Measurements from ENCODE around the gene PAQR4.
A peak's percentile ranks its signal among the peaks of the same experiment; 100 is the strongest.

The PAQR4 gene

GRCh38 chr16:3003582-3004270 lies 34.6 kb downstream of the PAQR4 start:
- ATAC-seq: peak; percentile 99
- TF ChIP-seq GLIS3 (CRISPR knock-in tag; IDR thresholded peaks at IDR 0.05) (no peak), ESRRG (CRISPR knock-in tag; IDR thresholded peaks at IDR 0.05) (no peak), CSRNP3 (CRISPR knock-in tag; IDR thresholded peaks at IDR 0.05) (no peak), PPARA (CRISPR knock-in tag; IDR thresholded peaks at IDR 0.05; ENCODE audit: borderline replicate concordance) (no peak), ZNF70 (CRISPR knock-in tag; IDR thresholded peaks at IDR 0.05) (no peak), SNAI2 (CRISPR knock-in tag; IDR thresholded peaks at IDR 0.05) (no peak), POU6F1 (CRISPR knock-in tag; IDR thresholded peaks at IDR 0.05; ENCODE audit: borderline replicate concordance, low read depth) (no peak), ZC3H10 (CRISPR knock-in tag; IDR thresholded peaks at IDR 0.05) (no peak), ZFP30 (CRISPR knock-in tag; IDR thresholded peaks at IDR 0.05) (no peak), ZNF565 (CRISPR knock-in tag; conservative IDR thresholded peaks at IDR 0.05; ENCODE audit: low read depth) (no peak), CSDC2 (CRISPR knock-in tag; IDR thresholded peaks at IDR 0.05) (no peak), OSR1 (CRISPR knock-in tag; IDR thresholded peaks at IDR 0.05) (no peak), ZNF8 (CRISPR knock-in tag; IDR thresholded peaks at IDR 0.05) (no peak), ZFP3 (CRISPR knock-in tag; IDR thresholded peaks at IDR 0.05) (no peak), TOX (CRISPR knock-in tag; IDR thresholded peaks at IDR 0.05; ENCODE audit: borderline replicate concordance) (no peak)
- TF ChIP-seq, protein P1, sequence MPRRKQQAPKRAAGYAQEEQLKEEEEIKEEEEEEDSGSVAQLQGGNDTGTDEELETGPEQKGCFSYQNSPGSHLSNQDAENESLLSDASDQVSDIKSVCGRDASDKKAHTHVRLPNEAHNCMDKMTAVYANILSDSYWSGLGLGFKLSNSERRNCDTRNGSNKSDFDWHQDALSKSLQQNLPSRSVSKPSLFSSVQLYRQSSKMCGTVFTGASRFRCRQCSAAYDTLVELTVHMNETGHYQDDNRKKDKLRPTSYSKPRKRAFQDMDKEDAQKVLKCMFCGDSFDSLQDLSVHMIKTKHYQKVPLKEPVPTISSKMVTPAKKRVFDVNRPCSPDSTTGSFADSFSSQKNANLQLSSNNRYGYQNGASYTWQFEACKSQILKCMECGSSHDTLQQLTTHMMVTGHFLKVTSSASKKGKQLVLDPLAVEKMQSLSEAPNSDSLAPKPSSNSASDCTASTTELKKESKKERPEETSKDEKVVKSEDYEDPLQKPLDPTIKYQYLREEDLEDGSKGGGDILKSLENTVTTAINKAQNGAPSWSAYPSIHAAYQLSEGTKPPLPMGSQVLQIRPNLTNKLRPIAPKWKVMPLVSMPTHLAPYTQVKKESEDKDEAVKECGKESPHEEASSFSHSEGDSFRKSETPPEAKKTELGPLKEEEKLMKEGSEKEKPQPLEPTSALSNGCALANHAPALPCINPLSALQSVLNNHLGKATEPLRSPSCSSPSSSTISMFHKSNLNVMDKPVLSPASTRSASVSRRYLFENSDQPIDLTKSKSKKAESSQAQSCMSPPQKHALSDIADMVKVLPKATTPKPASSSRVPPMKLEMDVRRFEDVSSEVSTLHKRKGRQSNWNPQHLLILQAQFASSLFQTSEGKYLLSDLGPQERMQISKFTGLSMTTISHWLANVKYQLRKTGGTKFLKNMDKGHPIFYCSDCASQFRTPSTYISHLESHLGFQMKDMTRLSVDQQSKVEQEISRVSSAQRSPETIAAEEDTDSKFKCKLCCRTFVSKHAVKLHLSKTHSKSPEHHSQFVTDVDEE (CRISPR knock-in tag; IDR thresholded peaks at IDR 0.05): no peak

- ATAC-seq: no peak
- TF ChIP-seq, protein P2, sequence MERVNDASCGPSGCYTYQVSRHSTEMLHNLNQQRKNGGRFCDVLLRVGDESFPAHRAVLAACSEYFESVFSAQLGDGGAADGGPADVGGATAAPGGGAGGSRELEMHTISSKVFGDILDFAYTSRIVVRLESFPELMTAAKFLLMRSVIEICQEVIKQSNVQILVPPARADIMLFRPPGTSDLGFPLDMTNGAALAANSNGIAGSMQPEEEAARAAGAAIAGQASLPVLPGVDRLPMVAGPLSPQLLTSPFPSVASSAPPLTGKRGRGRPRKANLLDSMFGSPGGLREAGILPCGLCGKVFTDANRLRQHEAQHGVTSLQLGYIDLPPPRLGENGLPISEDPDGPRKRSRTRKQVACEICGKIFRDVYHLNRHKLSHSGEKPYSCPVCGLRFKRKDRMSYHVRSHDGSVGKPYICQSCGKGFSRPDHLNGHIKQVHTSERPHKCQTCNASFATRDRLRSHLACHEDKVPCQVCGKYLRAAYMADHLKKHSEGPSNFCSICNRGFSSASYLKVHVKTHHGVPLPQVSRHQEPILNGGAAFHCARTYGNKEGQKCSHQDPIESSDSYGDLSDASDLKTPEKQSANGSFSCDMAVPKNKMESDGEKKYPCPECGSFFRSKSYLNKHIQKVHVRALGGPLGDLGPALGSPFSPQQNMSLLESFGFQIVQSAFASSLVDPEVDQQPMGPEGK (CRISPR knock-in tag; IDR thresholded peaks at IDR 0.05; ENCODE audit: borderline replicate concordance): no peak
- TF ChIP-seq PPARA (CRISPR knock-in tag; IDR thresholded peaks at IDR 0.05; ENCODE audit: borderline replicate concordance) (no peak), OSR1 (CRISPR knock-in tag; IDR thresholded peaks at IDR 0.05) (no peak)
These were observed 35.2 kb downstream of the PAQR4 start for GRCh38 chr16:3004319-3004718.

- TF ChIP-seq POU6F1 (CRISPR knock-in tag; IDR thresholded peaks at IDR 0.05; ENCODE audit: borderline replicate concordance, low read depth) (no peak), GLIS3 (CRISPR knock-in tag; IDR thresholded peaks at IDR 0.05) (no peak), ISL1 (CRISPR knock-in tag; IDR thresholded peaks at IDR 0.05) (no peak), ZFP3 (CRISPR knock-in tag; IDR thresholded peaks at IDR 0.05) (no peak), CREB5 (CRISPR knock-in tag; IDR thresholded peaks at IDR 0.05; ENCODE audit: low read depth) (no peak), ESRRG (CRISPR knock-in tag; IDR thresholded peaks at IDR 0.05) (no peak), ZNF565 (CRISPR knock-in tag; conservative IDR thresholded peaks at IDR 0.05; ENCODE audit: low read depth) (no peak), PPARA (CRISPR knock-in tag; IDR thresholded peaks at IDR 0.05; ENCODE audit: borderline replicate concordance) (no peak), OSR1 (CRISPR knock-in tag; IDR thresholded peaks at IDR 0.05) (no peak), SNAI2 (CRISPR knock-in tag; IDR thresholded peaks at IDR 0.05) (no peak), CSDC2 (CRISPR knock-in tag; IDR thresholded peaks at IDR 0.05) (no peak), BACH2 (CRISPR knock-in tag; IDR thresholded peaks at IDR 0.05; ENCODE audit: borderline replicate concordance) (no peak), ARNTL (CRISPR knock-in tag; IDR thresholded peaks at IDR 0.05; ENCODE audit: borderline replicate concordance, low read depth) (no peak), ZNF8 (CRISPR knock-in tag; IDR thresholded peaks at IDR 0.05) (no peak), ZFP30 (CRISPR knock-in tag; IDR thresholded peaks at IDR 0.05) (no peak), ZNF70 (CRISPR knock-in tag; IDR thresholded peaks at IDR 0.05) (no peak)
- no peak for ATAC-seq
These were observed 35.7 kb downstream of the PAQR4 start for GRCh38 chr16:3004781-3005284.
